ENCODE results near the gene ENOX1.
"Not testable (repeated sequence)": the region's sequence is repeated elsewhere in the genome, so short reads cannot be mapped to it uniquely, and the experiment has no call there.

Gene ENOX1

GRCh38 chr13:43431841-43432240, 354.9 kb downstream of the ENOX1 start:
- DNase-seq (ENCODE audit: low spot score) = no peak

GRCh38 chr13:43431290-43431716, 355.5 kb downstream of the ENOX1 start:
- DNase-seq (ENCODE audit: low spot score) = no peak

- DNase-seq (ENCODE audit: low spot score) = no peak
Measured at GRCh38 chr13:43428545-43429296, 358.1 kb downstream of the ENOX1 start.

GRCh38 chr13:43426355-43426754, 360.4 kb downstream of the ENOX1 start:
- no peak for DNase-seq (ENCODE audit: low spot score)

- DNase-seq (ENCODE audit: low spot score) = no peak
Measured at GRCh38 chr13:43425234-43425633, 361.5 kb downstream of the ENOX1 start.

GRCh38 chr13:43424412-43424811, 362.4 kb downstream of the ENOX1 start:
- no peak for DNase-seq (ENCODE audit: low spot score)

- DNase-seq (ENCODE audit: low spot score) = no peak
Measured at GRCh38 chr13:43422116-43422515, 364.7 kb downstream of the ENOX1 start.

- DNase-seq (ENCODE audit: low spot score) = not testable (repeated sequence)
Measured at GRCh38 chr13:43416842-43417241, 369.9 kb downstream of the ENOX1 start.

- not testable (repeated sequence) for DNase-seq (ENCODE audit: low spot score)
Measured at GRCh38 chr13:43416408-43416807, 370.4 kb downstream of the ENOX1 start.

- DNase-seq (ENCODE audit: low spot score) = not testable (repeated sequence)
Measured at GRCh38 chr13:43415903-43416391, 370.8 kb downstream of the ENOX1 start.

- DNase-seq (ENCODE audit: low spot score) = no peak
Measured at GRCh38 chr13:43414111-43414510, 372.7 kb downstream of the ENOX1 start.

- DNase-seq (ENCODE audit: low spot score) = no peak
Measured at GRCh38 chr13:43411741-43412140, 375.0 kb downstream of the ENOX1 start.

GRCh38 chr13:43411211-43411610, 375.6 kb downstream of the ENOX1 start:
- no peak for DNase-seq (ENCODE audit: low spot score)

- DNase-seq (ENCODE audit: low spot score) = no peak
Measured at GRCh38 chr13:43408274-43408673, 378.5 kb downstream of the ENOX1 start.

- DNase-seq (ENCODE audit: low spot score) = no peak
Measured at GRCh38 chr13:43407023-43407581, 379.7 kb downstream of the ENOX1 start.

- DNase-seq (ENCODE audit: low spot score) = no peak
Measured at GRCh38 chr13:43405457-43405856, 381.3 kb downstream of the ENOX1 start.

- DNase-seq (ENCODE audit: low spot score) = no peak
Measured at GRCh38 chr13:43402380-43402779, 384.4 kb downstream of the ENOX1 start.

- DNase-seq (ENCODE audit: low spot score) = no peak
Measured at GRCh38 chr13:43401361-43401760, 385.4 kb downstream of the ENOX1 start.

GRCh38 chr13:43397111-43397510, 389.7 kb downstream of the ENOX1 start:
- no peak for DNase-seq (ENCODE audit: low spot score)

GRCh38 chr13:43391036-43391435, 395.7 kb downstream of the ENOX1 start:
- DNase-seq (ENCODE audit: low spot score) = no peak

GRCh38 chr13:43390619-43391018, 396.2 kb downstream of the ENOX1 start:
- no peak for DNase-seq (ENCODE audit: low spot score)

- no peak for DNase-seq (ENCODE audit: low spot score)
Measured at GRCh38 chr13:43389983-43390382, 396.8 kb downstream of the ENOX1 start.

- no peak for DNase-seq (ENCODE audit: low spot score)
Measured at GRCh38 chr13:43389573-43389972, 397.2 kb downstream of the ENOX1 start.
